K562 (cell line): ENCODE measurements around the gene DCST1. TPM values are rescaled to one million over a fixed set of nuclear protein-coding genes. Genes with fewer than 3 reads are reported as not detected.

Source experiments
- ARNT ChIP-seq, 2 experiments: fragments of 450-650 bp; IDR thresholded peaks; 2 replicates each; pipeline ENCODE4 v1.6.1; 2016; ENCODE audit warnings: mild to moderate bottlenecking in 1 of 2
- BCOR ChIP-seq: fragments of 450-650 bp; IDR thresholded peaks from 2 replicates; pipeline ENCODE4 v1.6.1; 2016
- CHCHD3 ChIP-seq: fragments of 250-450 bp; sonication (Bioruptor Pico); IDR thresholded peaks from 2 replicates; pipeline ENCODE4 v2.1.2; 2022; ENCODE audit warnings: mild to moderate bottlenecking
- CHD1 ChIP-seq: fragments of 200-600 bp; sonication (generic); IDR thresholded peaks from one replicate; pipeline ENCODE4 v1.6.1; 2012; ENCODE audit warnings: mild to moderate bottlenecking, moderate library complexity, low read length, inconsistent platforms
- DDX20 ChIP-seq: fragments of 450-650 bp; IDR thresholded peaks from 2 replicates; pipeline ENCODE4 v1.6.1; 2016; ENCODE audit warnings: missing genetic modification characterization, low read depth, mild to moderate bottlenecking, missing compliant biosample characterization, moderate library complexity
- ETV1 ChIP-seq: fragments of 450-650 bp; conservative IDR thresholded peaks from 2 replicates; pipeline ENCODE4 v1.6.1; 2016; ENCODE audit warnings: missing genetic modification characterization, control low read depth, low read depth, missing compliant biosample characterization
- MCM2 ChIP-seq: fragments of 450-650 bp; IDR thresholded peaks from 2 replicates; pipeline ENCODE4 v1.6.1; 2017; ENCODE audit warnings: low read depth, mild to moderate bottlenecking
- MED1 ChIP-seq: sonication (generic); formaldehyde crosslinking; IDR thresholded peaks from 2 replicates; pipeline ENCODE4 v1.8.1; 2023; ENCODE audit warnings: missing genetic modification reagents, borderline replicate concordance
- MGA ChIP-seq: fragments of 450-650 bp; IDR thresholded peaks from 2 replicates; pipeline ENCODE4 v1.6.1; 2016; ENCODE audit warnings: mild to moderate bottlenecking, moderate library complexity
- NR0B1 ChIP-seq: fragments of 450-650 bp; IDR thresholded peaks from one replicate; pipeline ENCODE4 v1.6.1; 2018; ENCODE audit warnings: mild to moderate bottlenecking, moderate library complexity; ENCODE audit not compliant: partially characterized antibody
- SMAD4 ChIP-seq: fragments of 250-450 bp; sonication (Bioruptor Pico); conservative IDR thresholded peaks from 2 replicates; pipeline ENCODE4 v1.8.0; 2021; ENCODE audit warnings: inconsistent platforms, mild to moderate bottlenecking, moderate library complexity
- SUPT5H ChIP-seq: fragments of 450-650 bp; IDR thresholded peaks from 2 replicates; pipeline ENCODE4 v1.6.1; 2016
- TAF15 ChIP-seq: fragments of 200-400 bp; formaldehyde crosslinking; IDR thresholded peaks from 2 replicates; pipeline ENCODE4 v1.6.1; 2017; ENCODE audit warnings: mild to moderate bottlenecking, low read depth, low read length, moderate library complexity
- USF2 ChIP-seq: sonication (generic); formaldehyde crosslinking; IDR thresholded peaks from 2 replicates; pipeline ENCODE4 v1.5.0; 2020; ENCODE audit warnings: missing genetic modification reagents
- YBX1 ChIP-seq: fragments of 450-650 bp; IDR thresholded peaks from 2 replicates; pipeline ENCODE4 v1.7.1; 2016; ENCODE audit warnings: mild to moderate bottlenecking
- ZNF695 ChIP-seq: fragments of 450-650 bp; formaldehyde crosslinking; IDR thresholded peaks from 2 replicates; pipeline ENCODE4 v1.4.0; 2020; ENCODE audit warnings: mild to moderate bottlenecking, moderate library complexity
- polyA plus RNA-seq, 8 experiments: library from polyadenylated mRNA; depleted of rRNA in 4 of 8; stranded (reverse) in 5 of 8; unstranded in 3 of 8; fragments of >200 nt; fragmentation: Nextera tagmentation in 2 of 8; fragmentation: Illumina TruSeq in 1 of 8; extraction: Ambion mirVana in 2 of 8; extraction: Trizol in 1 of 8; gene quantifications; 2 replicates each; pipeline versions ENCODE4 v1.2.1 to v1.2.3, GENCODE V29; 2011 to 2014; ENCODE audit warnings: inconsistent platforms in 1 of 8, missing spikeins in 1 of 8
- total RNA-seq, 7 experiments: library from RNA; depleted of rRNA in 6 of 7; stranded (reverse); fragments of >200 nt in 6 of 7; fragmentation: Illumina TruSeq in 2 of 7; extraction: Trizol in 2 of 7; gene quantifications; 2 replicates each; pipeline versions ENCODE4 v1.2.1 to v1.2.3, GENCODE V29; 2011 to 2021; ENCODE audit warnings: low replicate concordance in 1 of 7

Gene DCST1
- total and polyA plus RNA-seq, 9 of the 15 experiments (the other 6 are each of a cell fraction or from before 2014, with no cell fraction given) = not detected

DNA sequence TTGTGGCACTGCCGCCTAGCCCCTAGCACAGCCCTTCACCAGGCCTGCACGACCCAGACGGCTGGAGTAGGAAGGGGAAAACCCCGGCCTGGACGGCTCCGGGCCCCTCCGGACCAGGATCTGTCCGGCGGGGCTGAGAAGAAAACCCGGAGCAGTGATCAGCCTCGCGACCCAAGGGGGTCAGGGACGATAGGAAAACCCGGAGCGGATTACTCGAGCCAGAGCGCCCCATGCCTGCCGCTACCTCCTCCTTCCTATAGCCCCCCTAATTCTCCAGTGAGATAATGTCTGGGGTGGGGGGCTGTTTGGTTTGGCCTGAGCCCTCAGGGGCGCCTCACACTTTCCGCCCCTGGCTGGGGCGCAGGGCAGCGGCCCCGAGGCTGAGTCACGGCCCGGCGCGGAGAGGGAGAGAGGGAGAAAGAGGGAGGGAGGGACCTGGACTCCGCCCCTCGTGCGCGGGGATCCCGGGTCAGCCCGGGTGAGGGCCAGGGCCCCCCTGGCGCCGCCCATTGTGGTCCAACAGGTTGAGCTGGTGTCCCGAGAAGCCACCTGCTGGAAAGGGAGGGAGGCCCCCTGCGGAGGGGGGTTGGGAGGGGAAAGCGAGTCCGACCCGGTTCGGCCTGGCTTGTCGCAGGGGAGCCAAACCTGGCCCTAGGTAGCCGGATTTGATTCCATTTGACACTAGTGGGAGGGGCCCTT lies 32.7 kb upstream of the DCST1 start (continued):
- TF ChIP-seq MGA (peak; percentile 69; the same call in 1 of the 2 replicates), CHCHD3 (CRISPR knock-in tag) (0 out of 2 replicates have a peak, but pooled peaks have one; percentile 17), ZNF695 (no peak), MED1 (CRISPR knock-in tag) (no peak), TAF15 (no peak), YBX1 (no peak), MCM2 (no peak), ARNT (IDR thresholded peaks at IDR 0.05) (peak; percentile 72 to 85), ETV1 (tag) (peak; percentile 72), SUPT5H (peak; percentile 67), SMAD4 (peak; percentile 98), USF2 (no peak), CHD1 (no peak), NR0B1 (no peak), DDX20 (tag) (no peak), BCOR (0 out of 2 replicates have a peak, but pooled peaks have one; percentile 16)
